Aorta (tissue), 5 donors: ENCODE data around the gene DOK7. TPM values are rescaled to one million over a fixed set of nuclear protein-coding genes. Genes with fewer than 3 reads are reported as not detected.

Experiments used
- ATAC-seq: fragments of 200-7000 bp; cut with Tn5 transposase; one replicate; pipeline ENCODE4 v1.9.1; 2022; ENCODE audit warnings: moderate library complexity; ENCODE audit not compliant: low FRiP score
- DNase-seq, 2 donors: peaks; one replicate each; pipeline ENCODE4 v3.0.0-alpha.2; 2020
- H3K27ac ChIP-seq, 2 donors: one replicate each; pipeline ENCODE4 v1.5.1; 2013; ENCODE audit warnings: low read length in 2 of 2, mild to moderate bottlenecking in 2 of 2, moderate library complexity in 2 of 2, control low read depth in 1 of 2, inconsistent platforms in 1 of 2, low read depth in 1 of 2
- H3K27me3 ChIP-seq, 2 donors: one replicate each; pipeline ENCODE4 v1.6.1; 2013; ENCODE audit warnings: control low read depth in 1 of 2, low read length in 1 of 2, mild to moderate bottlenecking in 1 of 2, moderate library complexity in 1 of 2; ENCODE audit not compliant: insufficient read depth in 2 of 2, control insufficient read depth in 1 of 2
- H3K36me3 ChIP-seq, 2 donors: one replicate each; pipeline ENCODE4 v1.6.1; 2013; ENCODE audit warnings: control low read depth in 1 of 2, low read length in 1 of 2, mild to moderate bottlenecking in 1 of 2; ENCODE audit not compliant: insufficient read depth in 2 of 2, control insufficient read depth in 1 of 2
- H3K4me1 ChIP-seq, 2 donors: one replicate each; pipeline ENCODE4 v1.6.1; 2013; ENCODE audit warnings: low read length in 2 of 2, control low read depth in 1 of 2, mild to moderate bottlenecking in 1 of 2, moderate library complexity in 1 of 2; ENCODE audit not compliant: insufficient read depth in 2 of 2, control insufficient read depth in 1 of 2
- H3K4me3 ChIP-seq, 2 donors: one replicate each; pipeline ENCODE4 v1.5.1; 2013; ENCODE audit warnings: low read length in 2 of 2, control low read depth in 1 of 2, mild to moderate bottlenecking in 1 of 2
- H3K9me3 ChIP-seq: one replicate; pipeline ENCODE4 v1.6.1; 2013; ENCODE audit warnings: mild to moderate bottlenecking, low read length; ENCODE audit not compliant: control insufficient read depth
- WGBS, 2 donors: extraction: QIAGEN DNeasy Blood & Tissue Kit; methylation state at CpG; one replicate each; pipeline ENCODE4 v1.1.7; 2013; 5-methylcytosine and 5-hydroxymethylcytosine counted together
- intact Hi-C, 2 donors: fragments of 100-400 bp; cut with DNase I; formaldehyde crosslinking; loops; one replicate each; pipeline versions ENCODE4 v1.14.2 to v1.15.0; 2022
- polyA plus RNA-seq, 2 donors: library from polyadenylated mRNA; stranded (reverse); fragments of 200-250 nt; gene quantifications; one replicate each; pipeline ENCODE4 v1.2.3, GENCODE V29; 2013
- total RNA-seq, 2 donors: library from RNA; stranded (reverse); fragmentation: NEBNext Ultra II Directional; extraction: Animal tissue kit (Norgen Biotek cat#: 25700); gene quantifications; one replicate each; pipeline ENCODE4 v1.2.1, GENCODE V29; 2021
- donor health status: healthy with polysubstance abuse.
- donor health status: Bipolar disorder and iron deficiency.
- donor health status: DM: no; HTN: no; CAD: no.
- donor health status: DM: no; HTN: no; CAD: no.
- donor health status: DM: yes; HTN: yes; CAD: no.

The DOK7 gene
- total and polyA plus RNA-seq, 4 donors, result 3.3 to 9.1 (median 4.7) TPM

DNA sequence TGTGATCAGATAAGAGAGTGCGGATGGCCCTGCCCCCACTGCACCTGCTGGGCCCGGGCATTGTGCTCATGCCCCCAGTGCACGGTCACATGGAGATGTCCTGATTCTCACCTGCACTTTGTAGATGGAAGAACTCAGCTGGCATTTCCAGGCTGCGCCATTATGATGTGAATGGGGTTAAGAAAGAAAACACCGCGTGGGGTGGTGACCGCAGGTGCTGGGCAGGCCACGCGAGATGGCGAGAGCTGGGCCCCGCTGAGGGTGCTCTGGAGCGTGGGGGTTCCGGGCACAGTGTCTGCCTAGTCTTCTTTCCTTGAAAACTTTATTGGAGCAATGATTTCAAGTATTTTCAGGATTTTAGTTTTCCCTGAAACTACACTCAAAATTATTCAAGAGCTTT, 39.2 kb upstream of the DOK7 start:
- H3K4me1 ChIP-seq, result no peaks in the 10 kb centered on the region
- ATAC-seq, result no peak
- no peaks in the 10 kb centered on the region for H3K9me3 ChIP-seq
- 96 to 97% methylated on average over 13 of the region's 13 CpGs for WGBS, 2 donors
- no peak for DNase-seq
- no peak overlapping the region for H3K4me3 ChIP-seq
- intact Hi-C loops, result no loop called here
- no peak overlapping the region for H3K27ac ChIP-seq
- no peaks in the 10 kb centered on the region for H3K27me3 ChIP-seq
- peaks cover 0 to 1% of the 10 kb centered on the region in 2 donors for H3K36me3 ChIP-seq

DNA sequence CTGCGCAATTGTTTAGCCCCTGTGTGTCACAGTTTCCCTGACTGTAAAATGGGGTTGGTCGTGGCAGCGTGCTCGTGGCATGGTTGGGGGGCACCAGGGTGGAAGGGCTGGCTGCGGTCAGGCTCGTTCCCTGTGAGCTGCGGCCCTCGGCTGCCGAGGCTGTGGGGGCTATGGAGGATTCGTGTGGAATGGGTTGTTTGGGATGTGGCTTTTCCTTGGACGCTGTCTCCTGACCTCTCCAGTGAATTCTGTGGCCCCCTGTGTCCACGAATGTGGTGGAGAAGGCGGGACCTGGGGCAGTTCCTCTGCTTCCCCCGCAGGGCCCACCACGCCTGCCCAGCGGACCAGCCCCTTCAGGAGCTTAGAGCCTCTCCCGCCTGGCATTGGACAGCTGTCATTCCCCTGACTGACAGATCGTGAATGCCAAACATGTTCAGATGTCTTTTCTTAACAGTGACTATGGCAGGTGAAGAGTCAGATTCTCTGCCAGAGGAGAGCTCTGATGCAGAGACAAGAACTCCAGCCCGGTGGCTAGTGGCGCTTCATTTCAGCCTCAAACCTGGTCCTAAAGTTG, 38.5 kb upstream of the DOK7 start:
- Histone ChIP-seq H3K4me3 (no peak overlapping the region), H3K36me3 (peaks cover 0 to 1% of the 10 kb centered on the region in 2 donors), H3K27me3 (no peaks in the 10 kb centered on the region), H3K27ac (no peak overlapping the region), H3K4me1 (no peaks in the 10 kb centered on the region), H3K9me3 (no peaks in the 10 kb centered on the region)
- no peak for DNase-seq
- ATAC-seq, result no peak
- WGBS, 2 donors, result 92 to 95% methylated on average over 20 of the region's 20 CpGs
- intact Hi-C loops, result no loop called here

DNA sequence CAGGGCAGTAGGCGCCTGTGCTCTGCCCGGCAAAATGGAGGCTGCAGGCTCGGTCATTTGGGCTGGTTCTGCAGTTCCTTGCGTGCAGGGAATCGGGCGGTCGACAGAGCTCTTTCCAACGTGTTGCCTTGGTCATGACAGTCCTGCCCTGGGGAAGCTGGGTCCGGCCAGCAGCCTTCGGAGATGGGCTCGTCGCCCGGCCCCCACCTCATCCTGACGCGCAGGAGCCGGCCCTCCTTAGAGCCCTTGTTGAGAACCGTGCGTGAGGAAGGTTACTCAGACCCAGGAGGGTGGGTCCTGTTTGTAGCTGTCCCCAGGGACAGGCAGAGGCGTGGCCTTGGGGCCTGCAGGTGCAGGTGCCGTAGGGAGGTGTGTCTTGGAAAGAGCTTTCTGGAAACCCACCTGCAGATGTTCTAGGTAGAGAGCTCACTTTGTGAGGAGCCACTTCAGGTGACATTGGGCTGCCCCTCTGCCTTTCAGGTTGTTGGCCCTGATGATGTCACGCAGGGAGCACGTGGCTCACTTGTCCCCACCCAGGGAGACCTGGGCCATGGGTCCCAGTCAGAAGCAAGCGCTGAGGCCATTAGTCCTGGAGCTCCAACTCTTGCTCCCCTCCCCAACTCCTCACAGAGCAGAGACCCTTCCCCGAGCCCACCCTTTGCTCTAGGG, 36.5 kb upstream of the DOK7 start:
- no peaks in the 10 kb centered on the region for H3K27me3 ChIP-seq
- ATAC-seq (no peak), DNase-seq (no peak)
- no peaks in the 10 kb centered on the region for H3K9me3 ChIP-seq
- no peaks in the 10 kb centered on the region for H3K4me1 ChIP-seq
- intact Hi-C loops, result no loop called here
- H3K4me3 ChIP-seq, result no peak overlapping the region
- H3K27ac ChIP-seq, result no peak overlapping the region
- H3K36me3 ChIP-seq, result peaks cover 0 to 1% of the 10 kb centered on the region in 2 donors
- 90 to 92% methylated on average over 24 of the region's 24 CpGs for WGBS, 2 donors

DNA sequence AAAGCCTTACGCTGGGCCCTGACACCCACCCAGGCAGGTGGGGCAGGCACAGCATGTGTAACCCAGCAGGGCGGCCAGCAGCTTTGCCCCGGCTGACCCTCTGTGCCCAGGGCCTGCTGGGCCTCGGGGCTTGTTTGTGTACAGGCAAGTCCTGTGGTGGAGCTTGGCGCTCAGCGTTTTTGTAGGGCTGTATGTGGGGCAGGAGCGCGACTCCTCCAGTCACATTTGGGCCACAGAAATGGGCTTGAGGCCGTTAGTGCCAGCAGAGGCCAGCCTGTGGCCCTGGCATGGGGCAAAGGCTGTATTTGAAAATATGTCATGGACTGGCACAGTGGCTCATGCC, 36.0 kb upstream of the DOK7 start:
- ATAC-seq, result no peak
- no peak for DNase-seq
- H3K36me3 ChIP-seq, result peaks cover 0 to 1% of the 10 kb centered on the region in 2 donors
- H3K27ac ChIP-seq, result no peak overlapping the region
- 95 to 97% methylated on average over 9 of the region's 9 CpGs for WGBS, 2 donors
- intact Hi-C loops, result no loop called here
- no peaks in the 10 kb centered on the region for H3K9me3 ChIP-seq
- no peak overlapping the region for H3K4me3 ChIP-seq
- no peaks in the 10 kb centered on the region for H3K4me1 ChIP-seq
- H3K27me3 ChIP-seq, result no peaks in the 10 kb centered on the region

DNA sequence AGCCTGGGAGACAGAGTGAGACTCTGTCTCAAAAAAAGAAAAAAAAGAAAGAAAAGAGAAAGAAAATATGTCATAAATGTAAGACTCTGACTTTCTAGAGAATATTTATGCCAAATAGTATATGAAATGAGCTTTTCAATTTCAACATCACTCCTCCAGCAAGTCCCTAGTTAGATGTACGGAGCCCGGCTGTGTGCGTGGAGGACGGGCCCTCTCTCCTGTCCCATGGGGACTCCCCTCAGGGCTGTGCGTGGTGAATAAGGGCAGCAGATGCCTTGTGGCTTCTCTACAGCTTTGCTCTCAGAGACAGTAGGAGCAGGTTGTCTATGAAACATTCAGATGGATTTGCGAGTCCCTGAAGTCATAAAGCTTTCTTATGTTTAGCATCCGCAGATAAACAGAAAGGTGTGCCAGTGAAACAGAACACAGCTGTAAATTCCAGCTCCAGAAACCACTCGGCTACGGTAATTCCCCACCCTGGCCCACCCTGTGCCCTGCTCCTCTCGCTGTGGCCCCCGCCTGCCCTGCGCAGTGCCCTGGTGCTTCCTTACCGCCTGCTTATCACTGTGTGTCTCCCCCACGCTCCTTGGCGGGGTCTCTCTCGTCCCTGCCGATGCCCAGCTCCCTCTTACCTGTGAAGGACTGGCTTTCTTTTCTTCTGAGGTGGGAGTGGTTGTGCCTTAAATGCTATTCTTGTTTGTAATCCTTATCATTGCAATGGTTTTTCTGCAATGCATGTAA, 35.2 kb upstream of the DOK7 start:
- WGBS, 2 donors, result 92 to 94% methylated on average over 17 of the region's 17 CpGs
- no peaks in the 10 kb centered on the region for H3K4me1 ChIP-seq
- peaks cover 0 to 1% of the 10 kb centered on the region in 2 donors for H3K36me3 ChIP-seq
- no peak for ATAC-seq
- H3K4me3 ChIP-seq, result no peak overlapping the region
- no peaks in the 10 kb centered on the region for H3K9me3 ChIP-seq
- intact Hi-C loops, result no loop called here
- no peaks in the 10 kb centered on the region for H3K27me3 ChIP-seq
- DNase-seq, result no peak
- no peak overlapping the region for H3K27ac ChIP-seq

DNA sequence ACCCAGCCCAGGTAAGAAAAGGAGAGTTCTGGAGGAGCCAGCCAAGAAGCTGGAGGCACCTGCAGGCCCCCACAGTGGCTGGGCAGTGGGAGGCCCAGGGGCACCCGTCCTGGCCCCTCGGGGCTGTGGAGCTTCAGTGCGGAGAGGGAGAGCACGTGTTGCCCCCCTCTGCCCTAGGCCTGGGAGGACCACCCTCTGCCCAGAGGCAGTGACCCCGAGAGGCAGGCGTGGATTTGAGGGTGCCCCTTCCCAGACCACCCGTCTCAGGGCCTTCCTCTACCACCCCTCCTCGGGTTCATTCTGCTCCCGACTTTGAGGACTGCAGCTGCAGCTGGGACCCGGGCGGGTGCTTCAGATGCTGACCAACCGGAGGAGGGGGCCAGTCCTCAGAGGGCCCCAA, 33.5 kb upstream of the DOK7 start:
- Histone ChIP-seq H3K27me3 (no peaks in the 10 kb centered on the region), H3K27ac (no peak overlapping the region), H3K36me3 (no peaks in the 10 kb centered on the region), H3K4me1 (no peaks in the 10 kb centered on the region), H3K9me3 (no peaks in the 10 kb centered on the region), H3K4me3 (no peak overlapping the region)
- intact Hi-C loops, result no loop called here
- no peak for DNase-seq
- no peak for ATAC-seq
- WGBS, 2 donors, result 88 to 93% methylated on average over 12 of the region's 12 CpGs

DNA sequence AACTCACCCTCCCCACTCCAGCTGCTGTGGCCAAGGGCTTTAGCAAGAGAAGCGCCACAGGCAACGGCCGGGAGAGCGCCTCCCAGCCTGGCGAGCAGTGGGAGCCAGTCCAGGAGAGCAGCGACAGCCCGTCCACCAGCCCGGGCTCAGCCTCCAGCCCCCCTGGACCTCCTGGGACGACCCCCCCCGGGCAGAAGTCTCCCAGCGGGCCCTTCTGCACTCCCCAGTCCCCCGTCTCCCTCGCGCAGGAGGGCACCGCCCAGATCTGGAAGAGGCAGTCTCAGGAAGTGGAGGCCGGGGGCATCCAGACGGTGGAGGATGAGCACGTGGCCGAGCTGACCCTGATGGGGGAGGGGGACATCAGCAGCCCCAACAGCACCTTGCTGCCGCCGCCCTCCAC, 32.6 kb upstream of the DOK7 start:
- no peak overlapping the region for H3K27ac ChIP-seq
- no peaks in the 10 kb centered on the region for H3K36me3 ChIP-seq
- H3K9me3 ChIP-seq, result no peaks in the 10 kb centered on the region
- H3K4me3 ChIP-seq, result no peak overlapping the region
- intact Hi-C loops, result no loop called here
- no peaks in the 10 kb centered on the region for H3K27me3 ChIP-seq
- 85 to 88% methylated on average over 21 of the region's 21 CpGs for WGBS, 2 donors
- ATAC-seq, result no peak
- no peaks in the 10 kb centered on the region for H3K4me1 ChIP-seq
- no peak for DNase-seq

DNA sequence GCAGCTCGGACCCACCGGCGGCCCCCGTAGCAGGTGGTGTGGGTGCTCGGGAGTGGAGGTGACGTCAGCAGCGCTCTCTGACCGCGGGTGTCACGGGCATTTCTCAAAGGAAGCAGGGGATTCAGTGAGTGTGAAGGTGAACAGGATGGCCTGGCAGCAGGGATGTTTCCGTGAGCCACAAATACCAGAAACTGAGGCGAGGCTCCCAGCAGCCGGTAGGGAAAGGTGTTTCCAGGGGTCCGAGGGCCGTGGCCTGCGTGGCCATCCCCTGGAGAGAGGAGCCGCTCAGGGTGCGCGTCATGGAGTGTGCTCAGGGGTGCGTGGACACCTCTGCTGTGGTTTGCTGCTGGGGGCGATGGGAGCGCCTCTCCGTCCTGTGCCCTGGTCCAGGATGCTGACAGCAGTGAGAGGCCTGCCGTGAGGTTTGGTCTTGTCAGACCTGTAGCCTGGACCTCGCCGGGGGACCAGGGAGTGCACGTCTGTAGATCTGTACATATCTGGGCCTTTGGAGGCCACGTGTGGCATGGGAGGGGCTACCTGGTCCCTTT, 31.6 kb upstream of the DOK7 start:
- no peaks in the 10 kb centered on the region for H3K9me3 ChIP-seq
- no peaks in the 10 kb centered on the region for H3K27me3 ChIP-seq
- ATAC-seq, result no peak
- H3K36me3 ChIP-seq, result no peaks in the 10 kb centered on the region
- intact Hi-C loops, result no loop called here
- no peak overlapping the region for H3K27ac ChIP-seq
- 92 to 94% methylated on average over 28 of the region's 28 CpGs for WGBS, 2 donors
- no peak overlapping the region for H3K4me3 ChIP-seq
- H3K4me1 ChIP-seq, result no peaks in the 10 kb centered on the region
- DNase-seq, result no peak

DNA sequence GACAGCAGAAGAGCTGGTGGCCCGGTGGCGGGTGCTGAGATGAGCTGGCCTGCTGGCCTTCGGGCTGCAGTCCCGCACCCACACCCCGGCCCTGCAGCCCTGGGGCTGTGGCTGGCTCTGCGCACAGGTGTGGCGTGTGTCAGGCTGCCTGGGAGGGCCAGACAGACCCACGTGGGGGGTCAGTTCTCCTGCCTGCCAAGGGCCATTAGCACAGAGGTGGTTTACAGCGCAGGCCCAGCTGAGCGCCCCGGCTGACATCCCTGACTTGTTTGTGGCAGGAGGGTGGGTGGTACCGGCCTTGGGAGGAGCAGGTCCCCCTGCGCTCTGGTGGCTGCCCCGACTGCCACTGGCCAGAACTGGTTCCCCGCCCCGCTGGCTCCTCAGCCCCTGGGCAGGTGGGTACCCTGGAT, 30.7 kb upstream of the DOK7 start:
- Histone ChIP-seq H3K4me1 (no peaks in the 10 kb centered on the region), H3K4me3 (no peak overlapping the region), H3K27me3 (no peaks in the 10 kb centered on the region), H3K27ac (no peak overlapping the region), H3K9me3 (no peaks in the 10 kb centered on the region), H3K36me3 (no peaks in the 10 kb centered on the region)
- intact Hi-C loops, result no loop called here
- DNase-seq (no peak), ATAC-seq (no peak)
- whole genome bisulfite sequencing, 2 donors, result 90 to 95% methylated on average over 16 of the region's 16 CpGs
